Endothelial cell of coronary artery (primary cell): Measurements from ENCODE around the gene SPPL2B. TPM values are rescaled to one million over a fixed set of nuclear protein-coding genes. Genes with fewer than 3 reads are reported as not detected.

Source experiments
- total RNA-seq: library from RNA; depleted of rRNA; stranded (reverse); fragments of >200 nt; gene quantifications from 2 replicates; pipeline ENCODE4 v1.2.3, GENCODE V29; 2014

The SPPL2B gene, protein sequence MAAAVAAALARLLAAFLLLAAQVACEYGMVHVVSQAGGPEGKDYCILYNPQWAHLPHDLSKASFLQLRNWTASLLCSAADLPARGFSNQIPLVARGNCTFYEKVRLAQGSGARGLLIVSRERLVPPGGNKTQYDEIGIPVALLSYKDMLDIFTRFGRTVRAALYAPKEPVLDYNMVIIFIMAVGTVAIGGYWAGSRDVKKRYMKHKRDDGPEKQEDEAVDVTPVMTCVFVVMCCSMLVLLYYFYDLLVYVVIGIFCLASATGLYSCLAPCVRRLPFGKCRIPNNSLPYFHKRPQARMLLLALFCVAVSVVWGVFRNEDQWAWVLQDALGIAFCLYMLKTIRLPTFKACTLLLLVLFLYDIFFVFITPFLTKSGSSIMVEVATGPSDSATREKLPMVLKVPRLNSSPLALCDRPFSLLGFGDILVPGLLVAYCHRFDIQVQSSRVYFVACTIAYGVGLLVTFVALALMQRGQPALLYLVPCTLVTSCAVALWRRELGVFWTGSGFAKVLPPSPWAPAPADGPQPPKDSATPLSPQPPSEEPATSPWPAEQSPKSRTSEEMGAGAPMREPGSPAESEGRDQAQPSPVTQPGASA
- total RNA-seq: 21.5 and 38.0 TPM in 2 replicates

DNA sequence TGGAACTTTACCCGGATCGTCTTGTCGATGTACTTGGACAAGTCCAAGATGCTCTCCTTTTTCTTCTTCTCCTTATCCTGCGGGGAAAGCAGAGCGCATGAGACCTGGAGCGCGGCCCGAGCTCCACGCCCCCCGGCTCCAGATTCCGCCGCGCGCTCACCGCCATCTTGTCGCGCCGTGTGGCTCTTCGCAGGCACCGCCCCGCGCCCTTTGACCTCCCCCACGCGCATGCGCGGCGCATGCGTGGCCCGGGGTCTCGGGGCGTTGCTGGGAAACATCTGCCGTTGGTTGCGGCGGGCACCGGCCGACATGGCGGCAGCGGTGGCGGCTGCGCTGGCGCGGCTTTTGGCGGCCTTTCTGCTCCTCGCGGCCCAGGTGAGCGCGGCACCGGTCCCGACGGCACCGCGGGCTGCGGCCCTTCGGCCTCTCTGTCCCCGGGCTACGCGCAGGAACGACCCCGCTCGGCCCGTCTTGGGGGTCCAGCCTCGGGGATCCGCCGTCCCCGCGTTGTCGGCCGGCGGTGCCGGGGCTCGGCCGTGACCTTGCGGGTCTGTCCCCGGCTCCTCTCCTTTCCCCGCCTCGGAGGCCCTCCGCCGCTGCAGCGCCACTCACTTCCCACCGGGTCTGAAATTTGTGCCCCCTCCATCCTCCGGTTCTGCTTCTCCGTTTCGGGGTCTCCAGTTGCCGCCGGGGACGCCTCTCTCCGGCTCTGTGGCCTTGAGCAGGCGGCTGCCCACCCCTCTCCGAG lies at the start of gene SPPL2B, which contains the start of gene LSM7:
TSS of gene SPPL2B (plus strand) at position 284 of the 748 bp plus-strand sequence. CDS start at position 310, 26 bp downstream.
TSS of gene LSM7 (minus strand) at position 186 of the 748 bp plus-strand sequence. CDS start at position 166, 20 bp downstream.

GRCh38 chr19:2282062-2282861 lies 46.2 kb upstream of the SPPL2B start, which contains the start of gene PEAK3:
TSS of gene PEAK3 (minus strand) at chr19:2282175. CDS start at chr19:2280931, 1,244 bp downstream.

GRCh38 chr19:2308114-2308556 lies 20.3 kb upstream of the SPPL2B start, which contains the start of gene LINGO3:
TSS of gene LINGO3 (minus strand) at chr19:2308154. CDS start at chr19:2291776, 16,378 bp downstream.

DNA sequence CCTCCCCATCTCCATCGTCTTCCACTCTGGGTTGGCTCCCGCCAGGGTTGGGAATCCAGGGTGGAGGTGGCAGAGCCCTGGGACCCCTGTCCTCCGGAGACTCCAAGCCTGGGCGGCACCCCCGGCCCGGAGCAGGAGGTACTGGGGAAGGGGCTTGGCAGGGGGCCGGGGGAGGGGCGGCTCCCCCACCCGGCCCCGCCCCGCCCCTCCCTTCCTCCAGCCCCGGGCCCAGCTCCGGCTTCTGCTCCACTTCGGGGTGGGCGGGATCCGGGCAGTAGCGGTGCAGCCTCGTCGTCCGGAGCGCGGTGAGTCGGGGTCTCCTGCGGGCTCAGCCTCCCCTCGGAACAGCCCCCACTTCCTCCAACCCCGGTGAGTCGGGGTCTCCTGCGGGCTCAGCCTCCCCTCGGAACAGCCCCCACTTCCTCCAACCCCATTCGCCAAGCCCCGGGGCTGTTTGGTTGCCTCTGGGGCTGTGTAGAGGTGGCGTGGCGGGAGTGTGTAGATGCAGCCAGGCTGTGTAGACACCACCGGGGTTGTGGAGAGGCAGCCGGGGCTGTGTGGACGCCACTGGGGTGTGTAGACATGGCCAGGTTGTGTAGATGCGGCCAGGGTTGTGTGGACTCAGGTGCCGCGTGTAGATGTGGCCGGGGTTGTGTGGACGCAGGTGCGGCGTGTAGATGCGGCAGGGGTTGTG lies 31.7 kb downstream of the SPPL2B start, which contains the start of gene TMPRSS9:
TSS of gene TMPRSS9 (plus strand) at position 274 of the 694 bp plus-strand sequence. CDS start 29,521 bp downstream, outside the sequence.

Other genes starting within 250 kb of the SPPL2B start
- gene MOB3A, start 232.4 kb upstream of the SPPL2B start, total RNA-seq: 16.4 and 23.9 TPM in 2 replicates
- gene IZUMO4, start 231.8 kb upstream of the SPPL2B start, total RNA-seq: 0.81 and 0.85 TPM in 2 replicates
- 93.7 and 101 TPM in 2 replicates for gene AP3D1, start 177.1 kb upstream of the SPPL2B start, total RNA-seq
- gene DOT1L, start 164.8 kb upstream of the SPPL2B start, total RNA-seq: 4.1 and 5.6 TPM in 2 replicates
- gene PLEKHJ1, start 92.4 kb upstream of the SPPL2B start, total RNA-seq: 52.8 and 54.2 TPM in 2 replicates
- 43.4 and 52.5 TPM in 2 replicates for gene SF3A2, start 91.9 kb upstream of the SPPL2B start, total RNA-seq
- 0.18 and 0.19 TPM in 2 replicates for gene AMH, start 79.4 kb upstream of the SPPL2B start, total RNA-seq
- gene JSRP1, start 72.3 kb upstream of the SPPL2B start, total RNA-seq: not detected in 2 replicates
- gene PEAK3, start 46.5 kb upstream of the SPPL2B start, total RNA-seq: not detected in 2 replicates
- gene LINGO3, start 20.5 kb upstream of the SPPL2B start, total RNA-seq: not detected in 2 replicates
- gene LSM7, start 98 bp upstream of the SPPL2B start, total RNA-seq: 113 and 170 TPM in 2 replicates
- not detected in 2 replicates for gene TMPRSS9, start 31.6 kb downstream of the SPPL2B start, total RNA-seq
- 52.5 and 69.3 TPM in 2 replicates for gene TIMM13, start 98.9 kb downstream of the SPPL2B start, total RNA-seq
- 95.1 and 135 TPM in 2 replicates for gene LMNB2, start 128.3 kb downstream of the SPPL2B start, total RNA-seq
- 16.2 and 67.5 TPM in 2 replicates for gene GADD45B, start 147.4 kb downstream of the SPPL2B start, total RNA-seq